A549 (cell line): Measurements from ENCODE around the gene CDC42EP5. TPM values are rescaled to one million over a fixed set of nuclear protein-coding genes. Genes with fewer than 3 reads are reported as not detected.

Experiments used
- ATAC-seq, 2 experiments: fragments of 200-7000 bp in 1 of 2; fragments of >200 bp in 1 of 2; cut with Nextera tagmentation in 1 of 2; cut with Tn5 transposase in 1 of 2; 3 replicates each; pipeline versions ENCODE4 v1.8.0 to v1.9.1; 2018 to 2020; ENCODE audit warnings: mild to moderate bottlenecking in 1 of 2, moderate library complexity in 1 of 2
- CTCF ChIA-PET: fragments of 300-600 bp; sonication (Branson Sonifier 250); formaldehyde crosslinking; extraction: SDS; loops from one replicate; lab custom pipeline; 2021; ENCODE audit warnings: antibody characterized with exemption, inconsistent platforms; lab: Yijun Ruan, JAX
- POLR2A ChIA-PET: fragments of 350-600 bp; formaldehyde crosslinking; extraction: SDS; loops from one replicate; lab custom pipeline; 2021; ENCODE audit warnings: antibody characterized with exemption, inconsistent platforms; lab: Yijun Ruan, JAX
- DNase-seq, 2 experiments: peaks; one replicate each; pipeline versions ENCODE4 v3.0.0 to v3.0.0-alpha.2; 2011 to 2016; ENCODE audit warnings: low read depth in 1 of 2, low spot score in 1 of 2
- FAIRE-seq: peaks from 2 replicates; lab custom pipeline; 2011; peaks lifted over from hg19 to GRCh38; lab: Jason Lieb, UNC
- H3K27ac ChIP-seq, 2 experiments: fragments of >200 bp; sonication (Bioruptor Twin); formaldehyde crosslinking; 3 replicates each; pipeline ENCODE4 v1.5.1; 2016 to 2017
- H3K4me1 ChIP-seq: fragments of >200 bp; sonication (Bioruptor Twin); formaldehyde crosslinking; 3 replicates; pipeline ENCODE4 v1.6.1; 2016
- H3K4me2 ChIP-seq: fragments of >200 bp; sonication (Bioruptor Twin); formaldehyde crosslinking; 3 replicates; pipeline ENCODE4 v1.6.1; 2016
- H3K4me3 ChIP-seq: fragments of >200 bp; sonication (Bioruptor Twin); formaldehyde crosslinking; 3 replicates; pipeline ENCODE4 v1.5.1; 2016
- H3K9me3 ChIP-seq: fragments of >200 bp; sonication (Bioruptor Twin); formaldehyde crosslinking; 3 replicates; pipeline ENCODE4 v1.6.1; 2016
- BCL3 ChIP-seq: fragments of >200 bp; sonication (Bioruptor Twin); formaldehyde crosslinking; IDR thresholded peaks from 3 replicates; pipeline ENCODE4 v1.6.1; 2016
- BHLHE40 ChIP-seq: IDR thresholded peaks from 2 replicates; pipeline ENCODE4 v1.6.1; 2012; ENCODE audit warnings: low read depth, low read length, inconsistent platforms
- CBX8 ChIP-seq: fragments of 200-600 bp; sonication (generic); IDR thresholded peaks from 2 replicates; pipeline ENCODE4 v1.6.1; 2016
- EP300 ChIP-seq, 2 experiments: fragments of >200 bp; sonication (Bioruptor Twin); formaldehyde crosslinking; IDR thresholded peaks; 2 replicates in 1 of 2; 3 replicates in 1 of 2; pipeline ENCODE4 v1.6.1; 2016 to 2017
- FOSL2 ChIP-seq, 2 experiments: fragments of 450-650 bp in 1 of 2; fragments of >200 bp in 1 of 2; sonication (Bioruptor Twin) in 1 of 2; formaldehyde crosslinking; IDR thresholded peaks; 2 replicates each; pipeline versions ENCODE4 v1.5.0 to v1.6.1; 2016 to 2020; ENCODE audit warnings: mild to moderate bottlenecking in 1 of 2, moderate library complexity in 1 of 2
- HDAC2 ChIP-seq: fragments of 200-600 bp; sonication (generic); IDR thresholded peaks from 2 replicates; pipeline ENCODE4 v1.6.1; 2016
- HMGXB4 ChIP-seq: fragments of 250-450 bp; sonication (Bioruptor Pico); IDR thresholded peaks from 2 replicates; pipeline ENCODE4 v1.5.0; 2021; ENCODE audit warnings: mild to moderate bottlenecking, moderate library complexity, borderline replicate concordance
- HOXB13 ChIP-seq: fragments of 250-450 bp; sonication (Bioruptor Pico); IDR thresholded peaks from 2 replicates; pipeline ENCODE4 v1.5.0; 2020; ENCODE audit warnings: low read depth, mild to moderate bottlenecking, moderate library complexity
- KDM1A ChIP-seq: fragments of 200-600 bp; sonication (generic); IDR thresholded peaks from 2 replicates; pipeline ENCODE4 v1.6.1; 2016; ENCODE audit warnings: low read depth, mild to moderate bottlenecking
- KDM5A ChIP-seq: fragments of 200-600 bp; sonication (generic); IDR thresholded peaks from 2 replicates; pipeline ENCODE4 v1.6.1; 2016; ENCODE audit warnings: antibody characterized with exemption, mild to moderate bottlenecking
- MYC ChIP-seq: IDR thresholded peaks from 2 replicates; pipeline ENCODE4 v1.6.1; 2012; ENCODE audit warnings: mild to moderate bottlenecking, inconsistent platforms, low read length, improper control_type of control experiment, borderline replicate concordance
- POLR2A ChIP-seq: IDR thresholded peaks from 2 replicates; pipeline ENCODE4 v1.6.1; 2012; ENCODE audit warnings: mild to moderate bottlenecking, low read length
- RCOR1 ChIP-seq: fragments of 150-350 bp; IDR thresholded peaks from 2 replicates; pipeline ENCODE4 v1.6.1; 2014; ENCODE audit warnings: antibody characterized with exemption, low read length, low read depth
- TFCP2L1 ChIP-seq: fragments of 250-450 bp; sonication (Bioruptor Pico); IDR thresholded peaks from 2 replicates; pipeline ENCODE4 v1.5.0; 2021; ENCODE audit warnings: mild to moderate bottlenecking
- ZNF302 ChIP-seq: fragments of 250-450 bp; sonication (Bioruptor Pico); IDR thresholded peaks from 2 replicates; pipeline ENCODE4 v1.9.0; 2021; ENCODE audit warnings: inconsistent platforms, mild to moderate bottlenecking, moderate library complexity
- ZSCAN20 ChIP-seq: fragments of 250-450 bp; sonication (Bioruptor Pico); IDR thresholded peaks from 2 replicates; pipeline ENCODE4 v1.8.0; 2022; ENCODE audit warnings: mild to moderate bottlenecking, moderate library complexity
- WGBS: methylation state at CpG from one replicate; pipeline ENCODE4 v1.1.6; 2017; ENCODE audit errors: missing lambda C conversion rate; 5-methylcytosine and 5-hydroxymethylcytosine counted together
- polyA plus RNA-seq, 4 experiments: library from polyadenylated mRNA; depleted of rRNA in 3 of 4; stranded (reverse); fragments of >200 nt; fragmentation: RNase III in 1 of 4; extraction: RNeasy Plus Mini Kit Qiagen cat#74134 plus additional on column Dnase treatment in 1 of 4; gene quantifications; 2 replicates in 3 of 4; 3 replicates in 1 of 4; pipeline ENCODE4 v1.2.3, GENCODE V29; 2011 to 2017
- TF ChIP-seq, protein P1 (sequence below): fragments of 450-650 bp; IDR thresholded peaks from 2 replicates; pipeline ENCODE4 v1.6.1; 2014; ENCODE audit warnings: antibody characterized with exemption

CDC42EP5 gene
- polyA plus RNA-seq, 2 of the 4 experiments (the other 2 are of a cell fraction): not detected

- ATAC-seq: peak in 1 of 2 experiments; percentile 3; a peak in 2 of 6 replicates
- CTCF ChIA-PET: interaction anchor here (0.7 to 3.1 kb wide), 4 partner anchors 10 to 91 kb away, joined by 3 to 16 read pairs (median 5); no protein-coding TSS in a partner anchor
- Histone ChIP-seq H3K4me3 (no peak overlapping the region), H3K4me1 (peaks cover 19% of the 10 kb centered on the region; the same call in 2 of the 3 replicates), H3K9me3 (no peaks in the 10 kb centered on the region), H3K27ac (no peak overlapping the region), H3K4me2 (no peak overlapping the region)
- DNase-seq: no peak
- TF ChIP-seq, protein P1, sequence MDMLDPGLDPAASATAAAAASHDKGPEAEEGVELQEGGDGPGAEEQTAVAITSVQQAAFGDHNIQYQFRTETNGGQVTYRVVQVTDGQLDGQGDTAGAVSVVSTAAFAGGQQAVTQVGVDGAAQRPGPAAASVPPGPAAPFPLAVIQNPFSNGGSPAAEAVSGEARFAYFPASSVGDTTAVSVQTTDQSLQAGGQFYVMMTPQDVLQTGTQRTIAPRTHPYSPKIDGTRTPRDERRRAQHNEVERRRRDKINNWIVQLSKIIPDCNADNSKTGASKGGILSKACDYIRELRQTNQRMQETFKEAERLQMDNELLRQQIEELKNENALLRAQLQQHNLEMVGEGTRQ: no peak
- TF ChIP-seq POLR2A: no peak
- no peak for TF ChIP-seq KDM1A
- no peak for TF ChIP-seq MYC
- TF ChIP-seq ZSCAN20 (CRISPR knock-in tag): no peak
- TF ChIP-seq TFCP2L1 (CRISPR knock-in tag): no peak
- TF ChIP-seq HDAC2: no peak
- no peak for TF ChIP-seq HOXB13 (CRISPR knock-in tag)
- no peak for TF ChIP-seq EP300 (IDR thresholded peaks at IDR 0.05)
- TF ChIP-seq BHLHE40: no peak
- no peak for FAIRE-seq
- WGBS: 55% methylated on average over 41 of the region's 44 CpGs
- POLR2A ChIA-PET: no interaction called here
These were observed 56.2 kb downstream of the CDC42EP5 start for GRCh38 chr19:54416695-54417491.

GRCh38 chr19:54415901-54416673 is 57.0 kb downstream of the CDC42EP5 start:
- 9% methylated on average over 25 of the region's 28 CpGs for WGBS
- CTCF ChIA-PET: interaction anchor here (0.7 to 3.1 kb wide), 7 partner anchors 8 to 607 kb away, joined by 3 to 16 read pairs (median 3); no protein-coding TSS in a partner anchor

More at GRCh38 chr19:54415901-54416673, 57.0 kb downstream of the CDC42EP5 start:
- Histone ChIP-seq H3K4me1 (peaks cover 18% of the 10 kb centered on the region; the same call in 2 of the 3 replicates), H3K4me2 (no peak overlapping the region), H3K9me3 (no peaks in the 10 kb centered on the region)
- TF ChIP-seq CBX8: no peak
- no peak for TF ChIP-seq HMGXB4 (CRISPR knock-in tag)
- TF ChIP-seq RCOR1: no peak
- no peak for TF ChIP-seq KDM5A
- no peak for TF ChIP-seq FOSL2 (IDR thresholded peaks at IDR 0.05)
- no peak for TF ChIP-seq FOSL2 (CRISPR knock-in tag; IDR thresholded peaks at IDR 0.05)
- TF ChIP-seq BCL3: no peak
- no peak for TF ChIP-seq ZNF302
- TF ChIP-seq, all 56 proteins: peak for 0
- Histone ChIP-seq H3K4me3 (no peak overlapping the region), H3K27ac (no peak overlapping the region)
- POLR2A ChIA-PET: interaction anchor here (0.5 kb wide), 1 partner anchor 70 kb away, joined by 15 read pairs; no protein-coding TSS in a partner anchor
- no peak for DNase-seq
- peak in 1 of 2 experiments; percentile 14; a peak in 3 of 6 replicates for ATAC-seq
- FAIRE-seq: no peak
